ENCODE results near the gene KCNK1.

- TF ChIP-seq CTCF (IDR thresholded peaks at IDR 0.05; ENCODE audit: insufficient read depth, low read depth, low read length), result no peak
- no peak for TF ChIP-seq EZH2 (IDR thresholded peaks at IDR 0.05; ENCODE audit: insufficient read depth, low read length)
These were observed 4.9 kb upstream of the KCNK1 start for GRCh38 chr1:233608988-233609387.
